Esophagus squamous epithelium (tissue), 4 donors: ENCODE measurements around the gene GLA.

Source experiments
- POLR2A ChIP-seq, 4 donors: fragments of 450-650 bp; IDR thresholded peaks; one replicate each; pipeline ENCODE4 v1.6.1; 2017; ENCODE audit warnings: antibody characterized with exemption in 4 of 4, mild to moderate bottlenecking in 4 of 4, moderate library complexity in 3 of 4
- TF ChIP-seq, protein P1 (sequence below), 6 experiments: fragments of 450-650 bp in 4 of 6; fragments of 200-600 bp in 2 of 6; sonication (generic) in 2 of 6; IDR thresholded peaks; one replicate each; pipeline ENCODE4 v1.5.1; 2016 to 2019; ENCODE audit warnings: antibody characterized with exemption in 6 of 6, mild to moderate bottlenecking in 4 of 6, moderate library complexity in 4 of 6

DNA sequence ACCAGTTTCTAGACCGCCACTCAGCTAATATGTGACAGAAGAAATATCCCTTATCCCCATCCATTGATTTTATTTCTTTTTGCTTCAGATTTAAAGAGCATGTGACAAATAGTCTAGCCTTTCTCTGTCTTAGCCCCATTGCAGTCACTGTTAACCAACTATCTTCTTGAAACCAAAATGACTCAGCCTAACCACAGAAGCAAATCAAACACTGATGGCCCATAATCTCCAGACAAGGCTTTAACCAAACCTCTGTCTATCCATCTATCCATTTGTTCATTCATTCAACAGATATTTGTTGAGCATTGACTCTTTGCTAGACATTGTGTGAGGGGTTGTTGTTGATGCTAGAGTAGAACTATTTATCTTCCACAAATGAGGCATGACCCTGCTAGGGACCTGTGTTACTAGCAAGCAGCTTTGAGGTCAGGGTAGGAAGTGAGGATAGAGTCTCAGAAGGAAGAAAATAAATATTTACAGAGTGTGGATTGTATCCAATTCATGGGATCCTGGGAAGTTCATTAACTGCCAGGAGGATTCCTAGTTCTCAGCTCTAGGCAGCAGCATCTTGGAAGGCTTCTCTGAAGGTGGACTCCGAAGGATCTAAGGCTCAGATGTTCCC, 22.8 kb upstream of the GLA start:
- TF ChIP-seq, protein P1, sequence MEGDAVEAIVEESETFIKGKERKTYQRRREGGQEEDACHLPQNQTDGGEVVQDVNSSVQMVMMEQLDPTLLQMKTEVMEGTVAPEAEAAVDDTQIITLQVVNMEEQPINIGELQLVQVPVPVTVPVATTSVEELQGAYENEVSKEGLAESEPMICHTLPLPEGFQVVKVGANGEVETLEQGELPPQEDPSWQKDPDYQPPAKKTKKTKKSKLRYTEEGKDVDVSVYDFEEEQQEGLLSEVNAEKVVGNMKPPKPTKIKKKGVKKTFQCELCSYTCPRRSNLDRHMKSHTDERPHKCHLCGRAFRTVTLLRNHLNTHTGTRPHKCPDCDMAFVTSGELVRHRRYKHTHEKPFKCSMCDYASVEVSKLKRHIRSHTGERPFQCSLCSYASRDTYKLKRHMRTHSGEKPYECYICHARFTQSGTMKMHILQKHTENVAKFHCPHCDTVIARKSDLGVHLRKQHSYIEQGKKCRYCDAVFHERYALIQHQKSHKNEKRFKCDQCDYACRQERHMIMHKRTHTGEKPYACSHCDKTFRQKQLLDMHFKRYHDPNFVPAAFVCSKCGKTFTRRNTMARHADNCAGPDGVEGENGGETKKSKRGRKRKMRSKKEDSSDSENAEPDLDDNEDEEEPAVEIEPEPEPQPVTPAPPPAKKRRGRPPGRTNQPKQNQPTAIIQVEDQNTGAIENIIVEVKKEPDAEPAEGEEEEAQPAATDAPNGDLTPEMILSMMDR (IDR thresholded peaks at IDR 0.05), result no peak
- TF ChIP-seq POLR2A (IDR thresholded peaks at IDR 0.05), result no peak
